ENCODE measurements around the gene PAPOLG. TPM values are rescaled to one million over a fixed set of nuclear protein-coding genes. Genes with fewer than 3 reads are reported as not detected.

Gene PAPOLG
- total RNA-seq, 6 experiments from 2014 or later, result 6.6 to 10.0 (median 8.6) TPM

- no peak for DNase-seq
- H3K4me3 Mint-ChIP-seq, result no peak overlapping the region
- H3K9me3 Mint-ChIP-seq, result peaks cover 3% of the 10 kb centered on the region; the same call in 1 of the 2 replicates
- no peak overlapping the region for H3K27ac Mint-ChIP-seq
- no peaks in the 10 kb centered on the region for H3K36me3 Mint-ChIP-seq (ENCODE audit: low read depth)
- H3K4me1 Mint-ChIP-seq (ENCODE audit: low read depth), result no peaks in the 10 kb centered on the region
- TF ChIP-seq CTCF (IDR thresholded peaks at IDR 0.05), result no peak
- H3K27me3 Mint-ChIP-seq (ENCODE audit: insufficient read depth), result peaks cover 34% of the 10 kb centered on the region
Measured at GRCh38 chr2:60839126-60839813, 83.2 kb downstream of the PAPOLG start.

GRCh38 chr2:60840880-60841279 is 84.8 kb downstream of the PAPOLG start:
- Mint-ChIP-seq H3K27me3 (ENCODE audit: insufficient read depth) (peaks cover 18% of the 10 kb centered on the region), H3K4me3 (no peak overlapping the region), H3K9me3 (no peaks in the 10 kb centered on the region), H3K4me1 (ENCODE audit: low read depth) (no peaks in the 10 kb centered on the region), H3K36me3 (ENCODE audit: low read depth) (no peaks in the 10 kb centered on the region), H3K27ac (no peak overlapping the region)
- DNase-seq, result no peak
- TF ChIP-seq CTCF (IDR thresholded peaks at IDR 0.05), result no peak

GRCh38 chr2:60843006-60843405 is 86.9 kb downstream of the PAPOLG start:
- Mint-ChIP-seq H3K27ac (no peak overlapping the region), H3K9me3 (no peaks in the 10 kb centered on the region), H3K36me3 (ENCODE audit: low read depth) (no peaks in the 10 kb centered on the region), H3K4me3 (no peak overlapping the region), H3K4me1 (ENCODE audit: low read depth) (no peaks in the 10 kb centered on the region), H3K27me3 (ENCODE audit: insufficient read depth) (peaks cover 14% of the 10 kb centered on the region)
- TF ChIP-seq CTCF (IDR thresholded peaks at IDR 0.05), result no peak
- no peak for DNase-seq

GRCh38 chr2:60844105-60844504 is 88.0 kb downstream of the PAPOLG start:
- H3K27me3 Mint-ChIP-seq (ENCODE audit: insufficient read depth), result peaks cover 11% of the 10 kb centered on the region
- no peak for TF ChIP-seq CTCF (IDR thresholded peaks at IDR 0.05)

GRCh38 chr2:60847854-60848253 is 91.8 kb downstream of the PAPOLG start:
- Mint-ChIP-seq H3K9me3 (no peaks in the 10 kb centered on the region), H3K27me3 (ENCODE audit: insufficient read depth) (peaks cover 10% of the 10 kb centered on the region), H3K27ac (no peak overlapping the region), H3K36me3 (ENCODE audit: low read depth) (no peaks in the 10 kb centered on the region), H3K4me1 (ENCODE audit: low read depth) (no peaks in the 10 kb centered on the region), H3K4me3 (no peak overlapping the region)
- no peak for DNase-seq
- no peak for TF ChIP-seq CTCF (IDR thresholded peaks at IDR 0.05)

More at GRCh38 chr2:60844105-60844504, 88.0 kb downstream of the PAPOLG start:
- no peak overlapping the region for H3K27ac Mint-ChIP-seq
- H3K4me3 Mint-ChIP-seq, result no peak overlapping the region
- DNase-seq, result no peak
- no peaks in the 10 kb centered on the region for H3K4me1 Mint-ChIP-seq (ENCODE audit: low read depth)
- H3K9me3 Mint-ChIP-seq, result no peaks in the 10 kb centered on the region
- H3K36me3 Mint-ChIP-seq (ENCODE audit: low read depth), result no peaks in the 10 kb centered on the region

Other genes starting within 250 kb of the PAPOLG start
- gene BCL11A, start 202.6 kb upstream of the PAPOLG start, total RNA-seq (2021; fragmentation: NEBNext Ultra II Directional; extraction: Animal tissue kit (Norgen Biotek cat#: 25700)), result 1 to 10 TPM; 1.1 to 3.0 (median 1.9) TPM
- gene REL, start 125.3 kb downstream of the PAPOLG start, total RNA-seq (2021; fragmentation: NEBNext Ultra II Directional; extraction: Animal tissue kit (Norgen Biotek cat#: 25700)), result 1 to 10 TPM; 2.5 to 3.9 (median 3.3) TPM